NCI-H2227 (cell line): ENCODE measurements around the gene UNC119B.

ENCODE experiments used
- DNase-seq: peaks from one replicate; lab custom pipeline; 2025; ENCODE audit not compliant: unreplicated experiment; lab: John Stamatoyannopoulos, UW

UNC119B gene

GRCh38 chr12:120761519-120761934, 51.3 kb downstream of the UNC119B start:
- no peak for DNase-seq

GRCh38 chr12:120762086-120762485, 51.8 kb downstream of the UNC119B start:
- DNase-seq, result no peak

GRCh38 chr12:120763250-120763649, 53.0 kb downstream of the UNC119B start:
- DNase-seq, result no peak

GRCh38 chr12:120764816-120765215, 54.6 kb downstream of the UNC119B start:
- no peak for DNase-seq

- DNase-seq, result no peak
These were observed 56.3 kb downstream of the UNC119B start for GRCh38 chr12:120766566-120766965.

- DNase-seq, result no peak
These were observed 57.1 kb downstream of the UNC119B start for GRCh38 chr12:120767071-120768024.

- peak; percentile 11 for DNase-seq
These were observed 60.8 kb downstream of the UNC119B start for GRCh38 chr12:120771097-120771496.
